ENCODE measurements around the gene NFIA. TPM values are rescaled to one million over a fixed set of nuclear protein-coding genes. Genes with fewer than 3 reads are reported as not detected.

NFIA gene
- total RNA-seq, 1 experiment from 2014 or later, result 0.35 TPM

DNA sequence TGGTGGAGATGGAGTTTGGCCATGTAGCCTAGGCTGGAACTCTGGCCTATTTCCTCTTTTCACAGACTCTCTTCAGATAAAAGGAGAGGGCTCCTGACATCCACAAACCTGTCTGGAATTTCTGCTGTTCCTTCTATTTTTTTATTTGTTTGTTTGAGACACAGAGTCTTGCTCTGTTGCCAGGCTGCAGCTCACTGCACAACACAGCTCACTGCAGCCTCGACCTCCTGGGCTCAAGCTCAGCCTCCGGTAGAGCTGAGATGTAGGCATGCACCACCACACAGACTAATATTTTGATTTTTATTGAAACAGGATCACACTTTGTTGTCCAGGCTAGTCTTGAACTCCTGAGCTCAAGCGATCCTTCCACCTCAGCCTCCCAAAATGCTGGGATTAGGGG lies 411.6 kb downstream of the NFIA start:
- DNase-seq, result no peak
- Mint-ChIP-seq H3K4me3 (no peak overlapping the region), H3K9me3 (no peaks in the 10 kb centered on the region), H3K27ac (no peak overlapping the region), H3K27me3 (ENCODE audit: low read depth) (peaks cover 4% of the 10 kb centered on the region; the same call in 1 of the 2 replicates), H3K36me3 (ENCODE audit: insufficient read depth in 1 of 3, low read depth in 3 of 3) (no peaks in the 10 kb centered on the region), H3K4me1 (no peaks in the 10 kb centered on the region)
- no peak overlapping the region for H2BK12ac ChIP-seq (ENCODE audit: insufficient read length, low read depth, low read length)
- H3K4me1 ChIP-seq (ENCODE audit: insufficient read depth, low read length), result no peaks in the 10 kb centered on the region
- H4K91ac ChIP-seq (ENCODE audit: insufficient read length, low read depth, low read length), result no peak overlapping the region
- H3T11ph ChIP-seq (ENCODE audit: low read length), result no peak overlapping the region
- no peak overlapping the region for H2BK15ac ChIP-seq (ENCODE audit: low read depth, low read length)
- TF ChIP-seq, protein P1, sequence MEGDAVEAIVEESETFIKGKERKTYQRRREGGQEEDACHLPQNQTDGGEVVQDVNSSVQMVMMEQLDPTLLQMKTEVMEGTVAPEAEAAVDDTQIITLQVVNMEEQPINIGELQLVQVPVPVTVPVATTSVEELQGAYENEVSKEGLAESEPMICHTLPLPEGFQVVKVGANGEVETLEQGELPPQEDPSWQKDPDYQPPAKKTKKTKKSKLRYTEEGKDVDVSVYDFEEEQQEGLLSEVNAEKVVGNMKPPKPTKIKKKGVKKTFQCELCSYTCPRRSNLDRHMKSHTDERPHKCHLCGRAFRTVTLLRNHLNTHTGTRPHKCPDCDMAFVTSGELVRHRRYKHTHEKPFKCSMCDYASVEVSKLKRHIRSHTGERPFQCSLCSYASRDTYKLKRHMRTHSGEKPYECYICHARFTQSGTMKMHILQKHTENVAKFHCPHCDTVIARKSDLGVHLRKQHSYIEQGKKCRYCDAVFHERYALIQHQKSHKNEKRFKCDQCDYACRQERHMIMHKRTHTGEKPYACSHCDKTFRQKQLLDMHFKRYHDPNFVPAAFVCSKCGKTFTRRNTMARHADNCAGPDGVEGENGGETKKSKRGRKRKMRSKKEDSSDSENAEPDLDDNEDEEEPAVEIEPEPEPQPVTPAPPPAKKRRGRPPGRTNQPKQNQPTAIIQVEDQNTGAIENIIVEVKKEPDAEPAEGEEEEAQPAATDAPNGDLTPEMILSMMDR (conservative IDR thresholded peaks at IDR 0.05), result no peak
- H2BK5ac ChIP-seq (ENCODE audit: insufficient read length, low read length), result no peak overlapping the region
- H3K27me3 ChIP-seq (ENCODE audit: insufficient read depth, low read length), result no peaks in the 10 kb centered on the region
- H4K20me1 ChIP-seq (ENCODE audit: control insufficient read depth, insufficient read depth, insufficient read length), result no peaks in the 10 kb centered on the region
- no peak overlapping the region for H2BK20ac ChIP-seq (ENCODE audit: low read depth, low read length, poor library complexity, severe bottlenecking)
- no peak overlapping the region; the same call in 1 of the 2 replicates for H3K14ac ChIP-seq (ENCODE audit: insufficient read depth, low read length)
- no peak overlapping the region for H4K5ac ChIP-seq (ENCODE audit: insufficient read length, low read depth, low read length)
- no peaks in the 10 kb centered on the region for H3K23me2 ChIP-seq (ENCODE audit: insufficient read length, low read depth, low read length, poor library complexity, severe bottlenecking)
- no peak overlapping the region for H2AFZ ChIP-seq (ENCODE audit: low read length)
- no peaks in the 10 kb centered on the region for H3K9me3 ChIP-seq (ENCODE audit: control insufficient read depth, low read depth, low read length)
- no peak overlapping the region for H3K4ac ChIP-seq (ENCODE audit: low read depth, low read length)
- no peak overlapping the region for H3K23ac ChIP-seq (ENCODE audit: insufficient read length, low read depth, low read length)
- H3K4me2 ChIP-seq (ENCODE audit: insufficient read depth, insufficient read length, low read length), result no peak overlapping the region
- no CpG with 5 or more reads among the region's 3 CpGs for WGBS (ENCODE audit: extremely low coverage, insufficient read length, low lambda C conversion rate)
- H3K79me2 ChIP-seq (ENCODE audit: insufficient read depth, low read length), result no peaks in the 10 kb centered on the region
- H3K79me1 ChIP-seq (ENCODE audit: insufficient read depth, low read depth, low read length, poor library complexity, severe bottlenecking), result no peaks in the 10 kb centered on the region
- no peak overlapping the region for H3K18ac ChIP-seq (ENCODE audit: insufficient read length, low read depth, low read length)
- H2BK120ac ChIP-seq (ENCODE audit: low read depth, low read length, poor library complexity, severe bottlenecking), result no peak overlapping the region
- no peak overlapping the region for H3K27ac ChIP-seq (ENCODE audit: insufficient read length, low read depth, low read length)
- H3K9ac ChIP-seq (ENCODE audit: extremely low read depth, insufficient read length, low read length), result no peak overlapping the region
- no peak overlapping the region for H4K8ac ChIP-seq (replicated peaks; ENCODE audit: insufficient read length, low read depth, low read length)
- H2AK5ac ChIP-seq (ENCODE audit: insufficient read length, low read length), result no peak overlapping the region
- H3K56ac ChIP-seq (ENCODE audit: insufficient read length, low read depth, low read length), result no peak overlapping the region

All from H9 (cell line).